GM18951 (cell line): Measurements from ENCODE around the gene RNF220.
A peak's percentile ranks its signal among the peaks of the same experiment; 100 is the strongest.

Experiments used
- POLR2A ChIP-seq: IDR thresholded peaks from 4 replicates; pipeline ENCODE4 v1.6.1; 2011; ENCODE audit warnings: mild to moderate bottlenecking; ENCODE audit not compliant: insufficient read length, insufficient read depth; ENCODE audit errors: extremely low read depth
- in situ Hi-C: fragments of 300-500 bp; cut with MboI; formaldehyde crosslinking; loops from one replicate; pipeline ENCODE4 v1.12.0; 2022; ENCODE audit warnings: low sequenced_read_pairs, mixed read lengths, inconsistent platforms; ENCODE audit not compliant: unreplicated experiment

RNF220 gene

DNA sequence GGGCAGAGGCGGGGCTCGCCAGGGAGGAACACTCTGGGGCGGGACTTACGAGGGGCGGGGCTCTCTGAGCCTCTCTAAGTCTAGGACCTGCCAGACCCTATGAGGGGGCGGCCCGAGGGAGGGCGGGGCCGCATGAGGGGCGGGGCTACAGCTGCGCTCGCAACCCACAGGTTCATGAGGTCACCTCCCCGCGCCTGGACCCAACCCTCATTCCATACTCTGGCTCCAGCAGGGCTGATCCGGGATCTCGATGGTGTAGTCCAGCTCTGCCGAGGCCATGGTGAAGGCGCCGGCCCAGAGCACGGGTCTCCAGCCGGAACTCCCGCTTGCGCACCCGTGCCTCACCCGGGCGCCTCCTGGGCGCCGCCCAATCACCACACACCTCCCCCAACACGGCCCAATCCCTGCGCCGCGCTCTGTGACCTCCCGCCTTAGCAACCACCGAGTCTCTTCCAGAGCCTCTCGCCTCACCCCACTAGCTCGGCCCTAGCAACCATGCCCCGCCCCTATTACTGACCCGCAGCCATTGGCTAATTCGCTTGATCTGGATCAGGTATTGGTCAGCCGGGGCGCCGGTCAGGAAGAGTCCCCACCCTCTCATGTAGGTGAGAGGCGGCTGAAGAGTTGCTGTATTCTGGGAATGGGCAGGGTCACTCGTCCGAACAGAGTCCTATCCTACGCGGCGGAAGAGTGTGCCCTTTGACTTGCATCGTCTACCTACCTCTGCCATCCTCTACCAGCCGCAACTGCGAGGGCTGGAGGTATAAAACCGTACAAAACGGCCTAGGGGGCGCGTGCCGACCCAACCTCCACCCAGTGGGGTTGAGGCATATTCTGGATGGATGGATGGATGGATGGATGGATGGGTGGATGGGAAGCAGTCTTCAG, 269.3 kb downstream of the RNF220 start, which contains the start of the genes ARMH1 and TMEM53:
TSS of gene ARMH1 (plus strand) at position 602 of the 888 bp plus-strand sequence. CDS start 14,984 bp downstream, outside the sequence.
TSS of gene TMEM53 (minus strand) at position 369 of the 888 bp plus-strand sequence. CDS start at position 279, 90 bp downstream.
- peak; percentile 69 for TF ChIP-seq POLR2A
- in situ Hi-C loops: no loop called here

DNA sequence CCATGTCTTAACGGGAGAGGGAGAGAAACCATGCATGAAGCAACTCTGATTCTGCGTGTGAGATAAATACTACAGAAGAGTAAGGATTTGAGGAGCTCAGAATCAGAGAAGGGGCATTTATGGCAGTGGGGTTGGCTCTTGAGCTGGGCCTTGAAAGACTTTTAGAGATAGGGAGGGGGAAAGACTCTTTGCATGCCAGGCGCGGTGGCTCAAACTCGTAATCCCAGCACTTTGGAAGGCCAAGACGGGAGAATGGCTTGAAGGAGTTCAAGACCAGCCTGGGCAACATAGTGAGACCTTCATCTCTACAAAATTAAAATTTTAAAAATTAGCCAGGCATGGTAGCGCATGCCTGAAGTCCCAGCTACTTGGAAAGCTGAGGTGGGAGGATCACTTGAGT, 270.1 kb downstream of the RNF220 start:
- in situ Hi-C loops: no loop called here
- TF ChIP-seq POLR2A: no peak

DNA sequence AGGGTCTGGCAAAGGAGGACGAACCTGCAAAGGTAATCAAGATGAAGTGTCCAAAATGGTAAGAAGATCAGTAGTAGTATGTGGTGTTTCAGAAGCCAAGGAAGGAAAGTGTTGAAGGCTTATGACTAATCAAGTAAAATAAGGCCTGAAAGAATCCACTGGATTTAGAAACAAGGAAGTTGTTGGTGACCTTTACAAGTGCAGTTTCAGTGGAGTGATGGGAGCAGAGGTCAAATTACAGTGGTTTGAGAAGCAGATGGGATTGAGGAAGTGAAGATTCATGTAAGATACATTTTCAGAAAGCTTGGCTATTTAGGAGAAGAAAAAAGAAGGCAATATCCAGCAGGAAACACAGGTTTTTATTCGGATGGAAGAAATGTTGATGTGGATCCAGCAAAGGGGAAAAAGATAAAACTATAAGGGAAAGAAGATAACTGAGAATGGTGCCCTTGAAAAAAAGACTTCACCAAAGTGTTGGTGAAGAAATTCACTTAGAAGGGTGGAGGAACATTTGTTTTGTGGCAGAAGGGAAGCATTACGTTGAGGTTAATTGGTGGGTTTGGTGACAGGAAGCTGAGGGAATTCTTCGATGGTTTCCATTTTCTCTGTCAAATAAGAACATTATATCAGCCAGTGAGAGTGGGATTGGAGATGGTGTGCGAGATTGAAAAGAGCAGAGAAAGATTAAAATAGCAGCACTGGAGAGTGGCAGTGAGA, 271.6 kb downstream of the RNF220 start:
- TF ChIP-seq POLR2A: no peak
- in situ Hi-C loops: no loop called here

DNA sequence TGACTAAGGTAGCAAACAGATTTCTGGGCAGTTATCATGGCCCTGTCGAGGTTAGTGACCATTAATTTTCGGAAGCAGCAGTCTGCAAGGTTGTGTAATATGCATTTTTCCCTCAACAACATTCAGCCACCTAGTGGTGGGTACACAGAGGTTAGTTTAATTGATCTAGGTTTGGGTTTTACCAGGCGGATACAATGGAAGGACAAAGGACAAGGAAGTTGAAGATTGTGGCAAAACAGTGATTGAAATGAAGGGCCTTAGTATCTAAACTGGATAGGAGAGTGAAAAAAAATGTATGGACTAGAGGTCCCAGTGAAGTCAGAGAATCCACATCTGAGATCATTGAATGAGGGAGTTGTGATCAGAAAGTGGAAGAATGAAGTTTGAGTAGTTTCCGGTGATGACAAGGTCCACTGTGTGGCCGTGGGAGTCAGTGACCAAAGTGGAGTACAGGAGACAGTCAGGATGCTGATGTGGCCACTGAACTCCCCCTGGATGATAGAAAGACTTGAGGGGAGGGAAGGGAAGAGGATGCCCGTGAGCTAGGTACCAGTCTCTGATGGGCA, 272.2 kb downstream of the RNF220 start:
- in situ Hi-C loops: no loop called here
- TF ChIP-seq POLR2A: no peak

DNA sequence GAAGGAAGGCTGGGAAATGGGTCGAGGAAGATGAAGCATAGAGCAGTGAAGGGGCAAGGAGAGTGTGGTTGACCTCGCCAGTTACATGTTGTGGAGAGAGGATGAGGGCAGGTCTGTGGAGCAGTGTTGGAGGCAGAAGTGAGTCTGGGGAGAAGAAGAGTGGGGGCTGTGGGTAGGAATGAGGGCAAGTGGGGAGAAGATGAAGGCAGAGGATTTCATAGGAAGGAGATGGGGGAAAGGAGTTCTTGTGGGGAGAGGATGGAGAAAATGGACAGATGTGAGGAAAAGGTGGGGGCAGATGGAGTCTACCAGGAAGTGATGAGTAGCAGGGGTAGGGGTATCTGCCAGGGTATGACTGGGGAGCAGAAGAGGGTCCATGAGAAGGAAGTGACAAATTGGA, 273.1 kb downstream of the RNF220 start:
- no peak for TF ChIP-seq POLR2A
- in situ Hi-C loops: no loop called here

DNA sequence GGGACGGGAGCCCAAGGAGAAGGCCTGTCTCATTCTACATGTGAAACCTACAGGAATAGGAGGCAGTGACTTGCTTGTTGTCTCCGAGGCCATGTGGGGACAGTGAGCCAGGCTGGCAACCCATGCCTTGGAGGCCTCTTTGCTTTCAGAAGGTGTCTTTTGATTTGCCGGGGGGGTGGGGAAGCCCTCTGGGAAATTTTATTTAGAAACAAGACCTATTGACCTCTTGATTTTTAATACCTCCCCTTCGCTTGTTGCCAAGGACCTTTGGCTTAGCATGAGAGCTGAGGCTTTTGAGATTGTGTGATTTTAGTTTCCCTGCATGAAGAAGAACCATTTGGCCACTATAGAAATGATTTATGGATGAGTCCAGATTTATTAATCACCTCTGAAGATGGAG, 273.6 kb downstream of the RNF220 start:
- in situ Hi-C loops: no loop called here
- TF ChIP-seq POLR2A: no peak

DNA sequence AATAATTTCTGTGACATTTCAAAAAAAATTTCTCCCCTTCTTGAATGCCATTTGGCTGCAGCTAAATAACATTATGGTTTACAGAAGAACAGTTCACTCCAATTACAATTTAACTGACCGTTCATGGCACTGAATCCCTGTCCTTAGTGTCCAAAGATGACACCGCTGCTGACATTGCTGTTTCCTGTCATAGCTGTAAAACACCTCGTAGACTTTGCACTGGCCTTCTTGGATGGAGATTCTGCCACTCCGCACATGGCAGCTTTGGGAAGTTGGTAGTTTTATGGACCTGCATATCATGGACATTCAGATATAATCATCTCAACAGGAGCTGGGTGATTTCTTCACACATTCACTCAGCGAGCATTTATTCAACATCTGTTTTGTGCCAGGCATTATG, 274.4 kb downstream of the RNF220 start:
- in situ Hi-C loops: no loop called here

DNA sequence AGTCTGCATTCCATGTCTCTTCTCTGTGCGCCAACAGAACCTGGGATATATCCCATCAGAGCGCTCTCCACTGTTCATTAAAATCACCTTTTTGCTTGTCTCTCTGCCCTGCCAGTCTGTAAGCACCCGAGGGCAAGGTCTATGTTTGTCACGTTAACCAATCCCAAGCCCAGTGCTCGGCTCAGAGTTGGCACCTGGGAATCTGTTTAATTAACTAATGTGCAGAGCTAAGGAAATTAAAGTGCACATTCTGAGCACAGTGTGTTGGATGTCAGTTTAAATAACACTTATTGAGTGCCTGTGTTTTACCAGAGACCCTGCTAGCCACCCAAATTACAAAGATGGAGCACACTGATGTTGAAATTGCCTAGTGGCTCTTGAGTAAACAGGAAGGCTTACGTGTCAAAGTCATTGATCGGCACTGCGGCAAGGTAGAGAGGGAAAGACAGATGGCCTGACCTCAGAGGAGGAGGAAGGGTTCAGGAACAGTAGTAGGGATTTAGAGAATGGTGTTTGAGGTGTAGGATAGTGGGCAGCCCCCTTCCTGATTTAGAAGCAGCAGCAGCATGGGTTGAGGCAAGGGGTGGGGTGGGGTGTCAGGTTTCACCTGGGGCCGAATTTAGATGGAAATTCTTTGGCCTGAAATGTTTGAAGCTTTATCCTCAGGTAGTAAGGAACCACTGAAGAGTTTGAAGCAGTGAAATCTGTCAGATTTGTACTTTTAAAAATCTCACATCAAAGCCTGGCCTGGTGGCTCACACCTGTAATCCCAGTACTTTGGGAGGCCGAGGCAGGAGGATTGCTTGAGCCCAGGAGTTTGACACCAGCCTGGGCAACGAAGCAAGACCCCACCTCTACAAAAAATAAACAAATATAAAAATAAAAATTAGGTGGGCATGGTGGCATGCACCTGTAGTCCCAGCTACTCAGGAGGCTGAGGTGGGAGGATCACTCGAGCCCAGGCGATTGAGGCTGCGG, 277.1 kb downstream of the RNF220 start:
- in situ Hi-C loops: no loop called here
- no peak for TF ChIP-seq POLR2A

More for the DNA sequence above, 274.4 kb downstream of the RNF220 start:
- TF ChIP-seq POLR2A: no peak

DNA sequence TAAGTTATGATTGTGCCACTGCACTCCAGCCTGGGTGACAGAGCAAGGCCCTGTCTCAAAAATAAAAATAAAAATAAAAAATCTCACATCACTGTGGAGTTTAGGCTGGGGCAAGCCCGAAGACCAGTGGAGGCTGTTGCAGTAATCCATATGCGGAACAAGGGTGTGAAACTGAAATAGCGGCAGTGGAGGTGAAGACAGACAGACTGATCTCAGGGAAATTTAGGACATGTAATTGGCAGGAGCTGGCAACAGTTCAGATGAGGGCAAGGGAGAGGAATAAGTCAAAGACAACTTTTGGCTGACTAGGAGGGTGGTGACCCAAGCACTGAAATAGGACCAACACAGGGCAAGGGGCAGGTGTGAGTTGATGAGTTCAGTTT, 277.8 kb downstream of the RNF220 start:
- in situ Hi-C loops: no loop called here
- TF ChIP-seq POLR2A: no peak

DNA sequence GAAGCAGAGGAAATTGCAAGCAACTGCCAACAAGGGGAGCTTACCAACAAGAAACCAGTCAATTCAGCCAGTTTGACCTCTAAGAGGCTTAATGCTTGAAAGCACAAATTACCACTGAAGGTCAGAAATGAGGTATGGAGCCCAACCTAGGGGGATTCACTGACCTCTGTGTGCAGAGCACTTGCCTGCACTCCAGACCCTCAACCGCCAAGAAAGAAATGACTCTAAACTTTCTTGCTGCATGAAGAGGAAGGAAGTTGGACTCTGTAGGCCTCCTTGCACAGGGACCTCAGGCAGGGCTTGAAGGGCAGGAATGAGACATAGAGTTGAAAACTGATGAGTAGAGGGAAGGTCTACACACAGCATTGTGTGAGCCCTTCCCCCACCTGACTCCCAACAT, 279.5 kb downstream of the RNF220 start:
- in situ Hi-C loops: no loop called here

DNA sequence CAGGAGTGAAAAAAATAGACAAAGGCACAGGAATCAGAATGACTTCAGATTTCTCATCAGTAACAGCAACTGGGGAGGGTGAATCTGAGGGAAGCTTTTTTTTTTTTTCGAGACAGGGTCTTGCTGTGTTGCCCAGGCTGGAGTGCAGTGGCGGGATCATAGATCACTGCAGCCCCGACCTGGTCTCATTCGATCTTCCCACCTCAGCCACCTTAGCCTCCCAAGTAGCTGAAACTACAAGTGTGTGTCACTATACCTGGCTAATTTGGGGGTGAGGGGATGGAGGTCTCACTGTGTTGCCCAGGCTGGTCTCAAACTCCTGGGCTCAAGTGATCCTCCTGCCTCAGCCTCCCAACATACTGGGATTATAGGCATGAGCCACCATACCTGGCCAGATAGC, 280.2 kb downstream of the RNF220 start:
- TF ChIP-seq POLR2A: no peak
- in situ Hi-C loops: no loop called here

More for the DNA sequence above, 279.5 kb downstream of the RNF220 start:
- no peak for TF ChIP-seq POLR2A

DNA sequence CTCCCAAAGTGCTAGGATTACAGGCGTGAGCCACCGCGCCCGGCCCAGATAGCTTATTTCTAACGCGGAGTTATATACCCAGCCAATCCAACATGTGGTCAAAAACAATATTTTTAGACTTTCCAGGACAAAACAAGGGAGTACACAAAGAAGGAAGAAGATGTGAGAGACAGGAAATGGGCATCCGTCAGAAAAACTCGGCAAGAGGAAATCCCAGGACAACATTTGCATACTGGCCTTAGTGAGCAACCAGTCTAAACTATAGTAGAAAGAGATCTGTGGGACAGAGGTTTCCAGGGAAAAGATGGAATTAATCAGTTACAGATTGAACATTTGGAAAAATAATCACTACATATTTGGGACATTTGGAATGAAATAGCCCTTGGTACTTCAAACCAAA, 280.8 kb downstream of the RNF220 start:
- TF ChIP-seq POLR2A: no peak
- in situ Hi-C loops: no loop called here

DNA sequence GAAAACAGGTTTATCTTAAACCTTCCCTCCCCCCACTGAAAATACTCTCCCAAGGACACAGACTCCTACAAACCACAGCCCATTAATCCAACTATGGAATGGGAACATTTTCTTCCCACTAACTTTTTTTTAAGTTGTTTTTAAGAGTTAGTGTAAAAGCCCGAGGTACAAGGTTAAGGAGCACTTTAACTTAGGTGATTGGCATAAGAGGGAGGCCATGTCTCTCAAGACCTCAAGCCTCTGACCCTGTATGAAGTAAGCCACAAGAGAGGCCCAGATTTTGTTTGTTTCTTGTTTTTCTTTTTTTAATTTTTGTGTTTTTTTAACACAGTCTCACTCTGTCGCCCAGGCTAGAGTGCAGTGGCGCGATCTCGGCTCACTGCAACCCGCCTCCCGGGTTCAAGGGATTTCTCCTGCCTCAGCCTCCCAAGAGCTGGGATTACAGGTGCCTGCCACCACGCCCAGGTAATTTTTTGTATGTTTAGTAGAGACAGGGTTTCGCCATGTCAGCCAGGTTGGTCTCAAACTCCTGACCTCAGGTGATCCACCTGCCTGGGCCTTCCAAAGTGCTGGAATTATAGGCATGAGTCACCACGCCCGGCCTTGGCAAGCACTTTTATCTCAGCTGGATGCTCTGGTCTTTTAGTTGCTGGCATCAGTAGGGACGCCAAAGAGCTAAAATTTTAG, 283.8 kb downstream of the RNF220 start:
- no peak for TF ChIP-seq POLR2A
- in situ Hi-C loops: no loop called here
